T-cell (primary cell): ENCODE results near the gene DDR1. TPM values are rescaled to one million over a fixed set of nuclear protein-coding genes. Genes with fewer than 3 reads are reported as not detected.

ENCODE experiments used
- total RNA-seq, 35 experiments: library from RNA in 6 of 35; stranded (reverse) in 6 of 35; fragments of 120-200 nt in 1 of 35; gene quantifications; one replicate each; pipeline versions ENCODE4 v1.2.1 to v1.2.4 and lab custom pipeline; 2013 to 2026

DDR1 gene
- total RNA-seq, 5 donors from 2014 or later (not counting 1 experiment from before 2014, with no cell fraction given) = 8.8 to 23.9 (median 19.3) TPM

Other genes with a start within 250 kb of the DDR1 start
- 10 to 100 TPM; 24.5 to 39.8 (median 31.4) TPM for gene C6orf136, start 237.4 kb upstream of the DDR1 start, total RNA-seq
- gene DHX16, start 211.5 kb upstream of the DDR1 start, total RNA-seq = 10 to 100 TPM; 29.0 to 51.9 (median 46.2) TPM
- 100 to 1,000 TPM; 109 to 177 (median 156) TPM for gene PPP1R18, start 197.9 kb upstream of the DDR1 start, total RNA-seq
- gene NRM, start 193.5 kb upstream of the DDR1 start, total RNA-seq = 1 to 10 TPM; 4.2 to 6.9 (median 5.5) TPM
- 10 to 100 TPM; 42.3 to 69.7 (median 53.4) TPM for gene MDC1, start 167.2 kb upstream of the DDR1 start, total RNA-seq
- gene TUBB, start 164.2 kb upstream of the DDR1 start, total RNA-seq = 100 to 1,000 TPM; 108 to 246 (median 202) TPM
- 100 to 1,000 TPM in 1 of 5 donors, 10 to 100 TPM in 4; 62.2 to 109 (median 74.2) TPM for gene FLOT1, start 141.8 kb upstream of the DDR1 start, total RNA-seq
- 10 to 100 TPM in 4 of 5 donors, 1 to 10 TPM in 1; 8.9 to 30.8 (median 12.4) TPM for gene IER3, start 140.0 kb upstream of the DDR1 start, total RNA-seq
- gene GTF2H4, start 23.7 kb downstream of the DDR1 start, total RNA-seq = 10 to 100 TPM; 15.5 to 39.2 (median 33.3) TPM
- gene VARS2, start 29.7 kb downstream of the DDR1 start, total RNA-seq = 10 to 100 TPM; 25.1 to 55.2 (median 40.9) TPM
- under 1 TPM in 2 of 5 donors, not detected in 3; 0.51 to 0.67 TPM for gene SFTA2, start 47.7 kb downstream of the DDR1 start, total RNA-seq
- gene MUCL3, start 56.5 kb downstream of the DDR1 start, total RNA-seq = under 1 TPM in 1 of 5 donors, not detected in 4; 0.09 TPM
- gene MUC21, start 99.2 kb downstream of the DDR1 start, total RNA-seq = not detected
- not detected for gene MUC22, start 126.0 kb downstream of the DDR1 start, total RNA-seq
- not detected for gene C6orf15, start 228.1 kb downstream of the DDR1 start, total RNA-seq
- not detected for gene PSORS1C1, start 230.3 kb downstream of the DDR1 start, total RNA-seq
- gene CDSN, start 235.9 kb downstream of the DDR1 start, total RNA-seq = not detected